ENCODE data around the gene IFIT2.
A peak's percentile ranks its signal among the peaks of the same experiment; 100 is the strongest.
"Not testable (repeated sequence)": the region's sequence is repeated elsewhere in the genome, so short reads cannot be mapped to it uniquely, and the experiment has no call there.

The IFIT2 gene

GRCh38 chr10:89280508-89280907, 21.3 kb upstream of the IFIT2 start:
- no peak for DNase-seq (ENCODE audit: low read depth)

- no peak for DNase-seq (ENCODE audit: low read depth)
Observed at GRCh38 chr10:89281606-89282395, 20.0 kb upstream of the IFIT2 start.

GRCh38 chr10:89283025-89283935, 18.6 kb upstream of the IFIT2 start:
- DNase-seq (ENCODE audit: low read depth), result no peak

GRCh38 chr10:89283936-89284475, 17.8 kb upstream of the IFIT2 start:
- no peak for DNase-seq (ENCODE audit: low read depth)

GRCh38 chr10:89284711-89285110, 17.1 kb upstream of the IFIT2 start:
- not testable (repeated sequence) for DNase-seq (ENCODE audit: low read depth)

GRCh38 chr10:89285303-89285702, 16.5 kb upstream of the IFIT2 start:
- not testable (repeated sequence) for DNase-seq (ENCODE audit: low read depth)

GRCh38 chr10:89294721-89295239, 7.1 kb upstream of the IFIT2 start:
- no peak for DNase-seq (ENCODE audit: low read depth)

- DNase-seq (ENCODE audit: low read depth), result no peak
Observed at GRCh38 chr10:89295597-89295996, 6.2 kb upstream of the IFIT2 start.

- DNase-seq (ENCODE audit: low read depth), result no peak
Observed at GRCh38 chr10:89296220-89296648, 5.6 kb upstream of the IFIT2 start.

- no peak for DNase-seq (ENCODE audit: low read depth)
Observed at GRCh38 chr10:89297356-89297755, 4.5 kb upstream of the IFIT2 start.

- DNase-seq (ENCODE audit: low read depth), result no peak
Observed at GRCh38 chr10:89297791-89298190, 4.1 kb upstream of the IFIT2 start.

- no peak for DNase-seq (ENCODE audit: low read depth)
Observed at GRCh38 chr10:89299031-89299430, 2.8 kb upstream of the IFIT2 start.

- peak; percentile 30 for DNase-seq (ENCODE audit: low read depth)
Observed at GRCh38 chr10:89301232-89301631, 614 bp upstream of the IFIT2 start.

GRCh38 chr10:89302625-89303024, 779 bp downstream of the IFIT2 start:
- DNase-seq (ENCODE audit: low read depth), result no peak

- DNase-seq (ENCODE audit: low read depth), result no peak
Observed at GRCh38 chr10:89303161-89303560, 1.3 kb downstream of the IFIT2 start.

GRCh38 chr10:89304026-89304425, 2.2 kb downstream of the IFIT2 start:
- DNase-seq (ENCODE audit: low read depth), result no peak

- DNase-seq (ENCODE audit: low read depth), result no peak
Observed at GRCh38 chr10:89304446-89304845, 2.6 kb downstream of the IFIT2 start.

- no peak for DNase-seq (ENCODE audit: low read depth)
Observed at GRCh38 chr10:89304925-89305324, 3.1 kb downstream of the IFIT2 start.

- no peak for DNase-seq (ENCODE audit: low read depth)
Observed at GRCh38 chr10:89305766-89306433, 4.1 kb downstream of the IFIT2 start.

GRCh38 chr10:89306434-89307268, 4.8 kb downstream of the IFIT2 start:
- DNase-seq (ENCODE audit: low read depth), result no peak

- DNase-seq (ENCODE audit: low read depth), result no peak
Observed at GRCh38 chr10:89307269-89307577, 5.4 kb downstream of the IFIT2 start.
